ENCODE measurements around the gene STRADA. TPM values are rescaled to one million over a fixed set of nuclear protein-coding genes. Genes with fewer than 3 reads are reported as not detected.

The STRADA gene
- total RNA-seq, 4 donors from 2014 or later = 15.8 to 26.4 (median 19.3) TPM

GRCh38 chr17:63762161-63763078 lies 20.8 kb upstream of the STRADA start:
- intact Hi-C loops (cut with DNase I; ENCODE audit: low total_unique reads) = no loop called here
- no peak overlapping the region for H3K4me3 ChIP-seq (ENCODE audit: low read depth, poor library complexity, severe bottlenecking)
- DNase-seq (ENCODE audit: low spot score in 2 of 2) = no peak
- WGBS, 2 donors = 83 to 89% methylated on average over 5 of the region's 5 CpGs
- TF ChIP-seq POLR2A (IDR thresholded peaks at IDR 0.05) (no peak), CTCF (IDR thresholded peaks at IDR 0.05) (no peak)

DNA sequence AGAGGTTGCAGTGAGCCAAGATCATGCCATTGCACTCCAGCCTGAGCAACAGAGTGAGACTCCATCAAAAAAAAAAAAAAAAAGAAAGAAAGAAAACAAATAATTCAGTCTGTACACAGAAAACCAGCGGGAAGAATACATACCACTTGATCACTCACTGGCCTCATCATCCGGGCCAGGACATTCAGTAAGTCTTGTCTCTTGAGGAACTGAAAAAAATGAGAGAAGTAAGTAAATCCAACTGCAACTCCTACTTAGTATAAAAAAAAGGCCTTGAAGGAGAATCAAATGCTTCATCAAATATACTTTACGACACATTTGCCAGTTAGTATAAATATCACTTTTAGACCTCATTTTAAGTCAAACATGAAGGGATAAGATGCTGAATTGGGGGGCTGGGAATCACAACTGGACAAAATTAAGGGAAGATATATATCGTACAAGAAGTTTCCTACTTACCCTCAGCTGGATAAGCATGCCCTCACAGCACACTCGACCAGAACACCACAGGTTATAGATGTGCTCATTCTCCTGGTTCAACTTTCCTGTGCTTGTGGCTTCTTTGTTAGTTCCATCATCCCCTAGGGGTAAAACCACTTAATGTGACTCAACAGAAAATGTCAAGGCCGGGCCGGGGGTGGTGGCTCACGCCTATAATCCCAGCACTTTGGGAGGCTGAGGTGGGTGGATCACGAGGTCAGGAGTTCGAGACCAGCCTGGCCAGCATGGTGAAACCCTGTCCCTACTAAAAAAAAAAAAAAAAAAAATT lies 19.4 kb upstream of the STRADA start:
- DNase-seq (ENCODE audit: low spot score in 2 of 2) = no peak
- TF ChIP-seq POLR2A (IDR thresholded peaks at IDR 0.05) = no peak
- WGBS, 2 donors = 83% methylated on average over 10 of the region's 10 CpGs
- H3K4me3 ChIP-seq (ENCODE audit: low read depth, poor library complexity, severe bottlenecking) = no peak overlapping the region
- intact Hi-C loops (cut with DNase I; ENCODE audit: low total_unique reads) = no loop called here

- no peak overlapping the region for H3K4me3 ChIP-seq (ENCODE audit: low read depth, poor library complexity, severe bottlenecking)
- 82 to 87% methylated on average over 2 of the region's 2 CpGs for WGBS, 2 donors
- no peak for DNase-seq (ENCODE audit: low spot score in 2 of 2)
- intact Hi-C loops (cut with DNase I; ENCODE audit: low total_unique reads) = no loop called here
- no peak for TF ChIP-seq CTCF (IDR thresholded peaks at IDR 0.05)
These were observed 16.8 kb upstream of the STRADA start for GRCh38 chr17:63758428-63758827.

GRCh38 chr17:63754046-63754445 lies 12.4 kb upstream of the STRADA start:
- intact Hi-C loops (cut with DNase I; ENCODE audit: low total_unique reads) = no loop called here
- no peak for DNase-seq (ENCODE audit: low spot score in 2 of 2)
- WGBS, 2 donors = 96 to 98% methylated on average over 3 of the region's 3 CpGs
- no peak for TF ChIP-seq POLR2A (IDR thresholded peaks at IDR 0.05)
- no peak for TF ChIP-seq CTCF (IDR thresholded peaks at IDR 0.05)
- no peak overlapping the region for H3K4me3 ChIP-seq (ENCODE audit: low read depth, poor library complexity, severe bottlenecking)

DNA sequence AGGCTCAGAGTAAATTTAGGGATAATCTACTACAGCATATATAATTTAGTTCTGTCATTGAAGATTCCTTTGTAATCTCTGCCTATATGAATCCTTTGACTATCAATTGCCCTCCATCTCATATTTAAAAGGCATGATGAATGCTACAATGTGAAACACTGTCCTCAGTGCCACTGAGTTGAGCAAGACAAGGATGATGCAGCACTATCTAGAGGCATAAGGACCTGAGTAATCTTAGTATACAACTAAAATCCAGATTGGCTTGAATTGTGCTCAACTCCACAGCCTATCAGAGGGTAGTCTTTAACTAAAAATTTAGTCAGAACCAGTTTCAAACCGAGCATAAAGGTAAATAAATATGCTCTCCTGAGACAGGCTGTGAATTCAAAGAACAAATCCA lies 11.6 kb upstream of the STRADA start:
- no peak for DNase-seq (ENCODE audit: low spot score in 2 of 2)
- WGBS, 2 donors = 64 to 97% methylated on average over 1 of the region's 1 CpG
- intact Hi-C loops (cut with DNase I; ENCODE audit: low total_unique reads) = no loop called here
- H3K4me3 ChIP-seq (ENCODE audit: low read depth, poor library complexity, severe bottlenecking) = no peak overlapping the region
- TF ChIP-seq POLR2A (IDR thresholded peaks at IDR 0.05) = no peak
- TF ChIP-seq CTCF (IDR thresholded peaks at IDR 0.05) = no peak

- WGBS, 2 donors = 85 to 86% methylated on average over 1 of the region's 1 CpG
- TF ChIP-seq POLR2A (IDR thresholded peaks at IDR 0.05) (no peak), CTCF (IDR thresholded peaks at IDR 0.05) (no peak)
- no peak overlapping the region for H3K4me3 ChIP-seq (ENCODE audit: low read depth, poor library complexity, severe bottlenecking)
- DNase-seq (ENCODE audit: low spot score in 2 of 2) = no peak
- intact Hi-C loops (cut with DNase I; ENCODE audit: low total_unique reads) = no loop called here
These were observed 11.1 kb upstream of the STRADA start for GRCh38 chr17:63752707-63753106.
